Fibroblast of skin of left quadriceps (primary cell): ENCODE data around the gene TRAPPC12.
"Not testable (repeated sequence)": the region's sequence is repeated elsewhere in the genome, so short reads cannot be mapped to it uniquely, and the experiment has no call there.

Experiments used
- DNase-seq, 2 experiments: peaks; one replicate each; pipeline ENCODE4 v3.0.0-alpha.2; 2013; ENCODE audit warnings: low read depth in 2 of 2

The TRAPPC12 gene

GRCh38 chr2:3486047-3487027 is 106.8 kb downstream of the TRAPPC12 start:
- no peak for DNase-seq

GRCh38 chr2:3487028-3487425 is 107.5 kb downstream of the TRAPPC12 start:
- no peak for DNase-seq

- DNase-seq, result no peak
These were observed 107.9 kb downstream of the TRAPPC12 start for GRCh38 chr2:3487432-3487831.

- DNase-seq, result no peak
These were observed 108.6 kb downstream of the TRAPPC12 start for GRCh38 chr2:3488061-3488531.

GRCh38 chr2:3488855-3489763 is 109.6 kb downstream of the TRAPPC12 start:
- no peak for DNase-seq

- DNase-seq, result no peak
These were observed 110.2 kb downstream of the TRAPPC12 start for GRCh38 chr2:3489764-3490115.

- DNase-seq, result no peak
These were observed 111.0 kb downstream of the TRAPPC12 start for GRCh38 chr2:3490191-3491170.

GRCh38 chr2:3491306-3491705 is 111.8 kb downstream of the TRAPPC12 start:
- DNase-seq, result no peak

- no peak for DNase-seq
These were observed 112.4 kb downstream of the TRAPPC12 start for GRCh38 chr2:3491716-3492474.

- not testable (repeated sequence) for DNase-seq
These were observed 112.9 kb downstream of the TRAPPC12 start for GRCh38 chr2:3492475-3492787.

GRCh38 chr2:3492951-3493614 is 113.6 kb downstream of the TRAPPC12 start:
- DNase-seq, result peak; percentile 6 to 11

GRCh38 chr2:3493615-3494007 is 114.1 kb downstream of the TRAPPC12 start:
- no peak for DNase-seq

GRCh38 chr2:3494984-3495666 is 115.6 kb downstream of the TRAPPC12 start:
- DNase-seq, result no peak

- DNase-seq, result not testable (repeated sequence)
These were observed 117.2 kb downstream of the TRAPPC12 start for GRCh38 chr2:3496708-3497080.

GRCh38 chr2:3498783-3499394 is 119.4 kb downstream of the TRAPPC12 start:
- DNase-seq, result no peak

- DNase-seq, result no peak
These were observed 120.9 kb downstream of the TRAPPC12 start for GRCh38 chr2:3500326-3500899.

- no peak for DNase-seq
These were observed 123.6 kb downstream of the TRAPPC12 start for GRCh38 chr2:3503046-3503445.

- DNase-seq, result no peak
These were observed 124.0 kb downstream of the TRAPPC12 start for GRCh38 chr2:3503483-3503882.

GRCh38 chr2:3504741-3505140 is 125.2 kb downstream of the TRAPPC12 start:
- DNase-seq, result no peak
